ENCODE data around the gene CLEC4E.

CLEC4E gene

GRCh38 chr12:8513256-8513655, 27.4 kb downstream of the CLEC4E start, which contains the start of gene CLEC4D:
Gene CLEC4D, plus strand, starts transcription at chr12:8513503. Its CDS starts 230 bp downstream, at chr12:8513733.
- no peak for TF ChIP-seq TCF12 (IDR thresholded peaks at IDR 0.05; ENCODE audit: low read depth)
- no peak for TF ChIP-seq REST (IDR thresholded peaks at IDR 0.05; ENCODE audit: low read depth)
- TF ChIP-seq RAD21 (IDR thresholded peaks at IDR 0.05; ENCODE audit: low read depth) = no peak
- TF ChIP-seq TAF1 (IDR thresholded peaks at IDR 0.05; ENCODE audit: low read depth) = no peak
- no peak for TF ChIP-seq NFIC (IDR thresholded peaks at IDR 0.05)
- TF ChIP-seq MAX (IDR thresholded peaks at IDR 0.05) = no peak
- no peak for TF ChIP-seq ZBTB7A (IDR thresholded peaks at IDR 0.05; ENCODE audit: low read depth)
- no peak for TF ChIP-seq CREB1 (IDR thresholded peaks at IDR 0.05; ENCODE audit: low read depth)
- TF ChIP-seq YY1 (IDR thresholded peaks at IDR 0.05; ENCODE audit: low read depth) = no peak
- TF ChIP-seq CEBPB (IDR thresholded peaks at IDR 0.05) = no peak
- TF ChIP-seq EP300 (IDR thresholded peaks at IDR 0.05; ENCODE audit: borderline replicate concordance) = no peak
- no peak for TF ChIP-seq TEAD4 (IDR thresholded peaks at IDR 0.05)

GRCh38 chr12:8508910-8509841, 31.5 kb downstream of the CLEC4E start:
- TF ChIP-seq RAD21 (IDR thresholded peaks at IDR 0.05; ENCODE audit: low read depth) = no peak
- peak; percentile 31; the same call in 1 of the 2 replicates for TF ChIP-seq NFIC (IDR thresholded peaks at IDR 0.05)

GRCh38 chr12:8508223-8508622, 32.5 kb downstream of the CLEC4E start:
- TF ChIP-seq YY1 (IDR thresholded peaks at IDR 0.05; ENCODE audit: low read depth) = no peak
- no peak for TF ChIP-seq EP300 (IDR thresholded peaks at IDR 0.05; ENCODE audit: borderline replicate concordance)
- TF ChIP-seq CREB1 (IDR thresholded peaks at IDR 0.05; ENCODE audit: low read depth) = no peak
- TF ChIP-seq CEBPB (IDR thresholded peaks at IDR 0.05) = no peak
- TF ChIP-seq TEAD4 (IDR thresholded peaks at IDR 0.05) = no peak
- no peak for TF ChIP-seq FOXM1 (IDR thresholded peaks at IDR 0.05; ENCODE audit: borderline replicate concordance, low read depth)
- TF ChIP-seq TCF12 (IDR thresholded peaks at IDR 0.05; ENCODE audit: low read depth) = no peak
- no peak for TF ChIP-seq ZBTB7A (IDR thresholded peaks at IDR 0.05; ENCODE audit: low read depth)
- no peak for TF ChIP-seq MAX (IDR thresholded peaks at IDR 0.05)
- TF ChIP-seq TAF1 (IDR thresholded peaks at IDR 0.05; ENCODE audit: low read depth) = no peak
- no peak for TF ChIP-seq RAD21 (IDR thresholded peaks at IDR 0.05; ENCODE audit: low read depth)
- no peak for TF ChIP-seq USF1 (IDR thresholded peaks at IDR 0.05)

- TF ChIP-seq CREB1 (IDR thresholded peaks at IDR 0.05; ENCODE audit: low read depth) (no peak), ZBTB7A (IDR thresholded peaks at IDR 0.05; ENCODE audit: low read depth) (no peak)
Observed at GRCh38 chr12:8507596-8507995, 33.1 kb downstream of the CLEC4E start.

- no peak for TF ChIP-seq FOXM1 (IDR thresholded peaks at IDR 0.05; ENCODE audit: borderline replicate concordance, low read depth)
- TF ChIP-seq TAF1 (IDR thresholded peaks at IDR 0.05; ENCODE audit: low read depth) = no peak
- no peak for TF ChIP-seq EP300 (IDR thresholded peaks at IDR 0.05; ENCODE audit: borderline replicate concordance)
- no peak for TF ChIP-seq TCF12 (IDR thresholded peaks at IDR 0.05; ENCODE audit: low read depth)
- no peak for TF ChIP-seq REST (IDR thresholded peaks at IDR 0.05; ENCODE audit: low read depth)
- TF ChIP-seq YY1 (IDR thresholded peaks at IDR 0.05; ENCODE audit: low read depth) = no peak
- TF ChIP-seq ZBTB7A (IDR thresholded peaks at IDR 0.05; ENCODE audit: low read depth) = no peak
- no peak for TF ChIP-seq RAD21 (IDR thresholded peaks at IDR 0.05; ENCODE audit: low read depth)
- TF ChIP-seq MAX (IDR thresholded peaks at IDR 0.05) = no peak
- no peak for TF ChIP-seq CEBPB (IDR thresholded peaks at IDR 0.05)
- TF ChIP-seq TEAD4 (IDR thresholded peaks at IDR 0.05) = no peak
Observed at GRCh38 chr12:8504351-8504750, 36.4 kb downstream of the CLEC4E start.

- TF ChIP-seq TCF12 (IDR thresholded peaks at IDR 0.05; ENCODE audit: low read depth) = no peak
Observed at GRCh38 chr12:8501720-8502119, 39.0 kb downstream of the CLEC4E start.
